ENCODE data around the gene SERPINB6.

GRCh38 chr6:2940010-2940850, 31.1 kb downstream of the SERPINB6 start:
- no peak for TF ChIP-seq CTCF (conservative IDR thresholded peaks at IDR 0.05; ENCODE audit: low read depth, low read length)
- TF ChIP-seq EZH2 (IDR thresholded peaks at IDR 0.05; ENCODE audit: borderline replicate concordance, low read depth, low read length, poor library complexity, severe bottlenecking): no peak

All from A673 (cell line).